HCT116 (cell line): ENCODE measurements around the gene MAPK1IP1L. TPM values are rescaled to one million over a fixed set of nuclear protein-coding genes. Genes with fewer than 3 reads are reported as not detected.

Source experiments
- ATAC-seq: fragments of 200-7000 bp; cut with Tn5 transposase; 2 replicates; pipeline ENCODE4 v1.9.1; 2020; ENCODE audit warnings: mild to moderate bottlenecking, moderate library complexity
- BruUV-seq: library from RNA; stranded (reverse); fragments of 400-500 nt; replicated peaks from 2 replicates; lab custom pipeline; 2021; lab: Mats Ljungman, UMichigan
- CTCF ChIA-PET: fragments of 300-600 bp; sonication (Branson Sonifier 250); formaldehyde crosslinking; loops from one replicate; lab custom pipeline; 2021; ENCODE audit warnings: antibody characterized with exemption; lab: Charles Lee
- POLR2A ChIA-PET: fragments of 300-600, 350-600 bp; sonication (Branson Sonifier 250); formaldehyde crosslinking; loops from one replicate; lab custom pipeline; 2021; ENCODE audit warnings: antibody characterized with exemption; lab: Charles Lee
- RAD21 ChIA-PET, 2 experiments: fragments of 300-600 bp; sonication (Branson Sonifier 250); formaldehyde crosslinking; loops; one replicate each; lab custom pipeline; 2023; ENCODE audit warnings: low total read pairs in 2 of 2; ENCODE audit not compliant: uncharacterized antibody in 2 of 2, unreplicated experiment in 2 of 2, low non-redundant PET in 1 of 2; lab: Charles Lee
- DNase-seq: peaks from one replicate; pipeline ENCODE4 v3.0.0-alpha.2; 2010; ENCODE audit warnings: low read depth, low spot score
- H2AFZ ChIP-seq: fragments of 200-600 bp; shearing (Covaris generic), sonication (generic); 2 replicates; pipeline ENCODE4 v1.6.1; 2017; ENCODE audit warnings: low read depth, mixed run types, mixed read lengths, antibody characterized with exemption, low read length; ENCODE audit not compliant: poor library complexity, severe bottlenecking
- H3K27ac ChIP-seq: 2 replicates; pipeline ENCODE4 v1.5.1; 2012; ENCODE audit warnings: low read depth, low read length
- H3K27me3 ChIP-seq: fragments of 200-600 bp; sonication (generic); 2 replicates; pipeline ENCODE4 v1.6.1; 2016; ENCODE audit warnings: mixed run types, low read length, mixed read lengths; ENCODE audit not compliant: insufficient read depth
- H3K36me3 ChIP-seq, 2 experiments: fragments of 200-500 bp in 1 of 2; fragments of 200-600 bp in 1 of 2; sonication (Bioruptor generic) in 1 of 2; sonication (generic) in 1 of 2; 2 replicates each; pipeline versions ENCODE4 v1.5.1 to v1.6.1; 2014 to 2016; ENCODE audit warnings: low read length in 2 of 2, inconsistent platforms in 1 of 2, mixed read lengths in 1 of 2, mixed run types in 1 of 2; ENCODE audit not compliant: insufficient read depth in 2 of 2, control insufficient read depth in 1 of 2
- H3K4me1 ChIP-seq, 2 experiments: fragments of 200-600 bp in 1 of 2; sonication (generic) in 1 of 2; 2 replicates each; pipeline versions ENCODE4 v1.5.1 to v1.6.1; 2012 to 2017; ENCODE audit warnings: low read length in 2 of 2, inconsistent platforms in 1 of 2, mild to moderate bottlenecking in 1 of 2, mixed read lengths in 1 of 2, mixed run types in 1 of 2, moderate library complexity in 1 of 2; ENCODE audit not compliant: insufficient read depth in 2 of 2, control insufficient read depth in 1 of 2
- H3K4me2 ChIP-seq: fragments of 200-600 bp; sonication (generic); 2 replicates; pipeline ENCODE4 v1.6.1; 2017; ENCODE audit warnings: mixed run types, low read length, mixed read lengths
- H3K4me3 ChIP-seq, 2 experiments: fragments of 200-600 bp in 1 of 2; sonication (generic) in 1 of 2; replicated peaks in 1 of 2; 2 replicates each; pipeline ENCODE4 v1.5.1; 2011 to 2016; ENCODE audit warnings: low read length in 2 of 2, control low read depth in 1 of 2, low read depth in 1 of 2, mild to moderate bottlenecking in 1 of 2, mixed read lengths in 1 of 2, mixed run types in 1 of 2
- H3K79me2 ChIP-seq: fragments of 200-600 bp; sonication (generic); 2 replicates; pipeline ENCODE4 v1.6.1; 2017; ENCODE audit warnings: mild to moderate bottlenecking, mixed run types, low read length, moderate library complexity, mixed read lengths; ENCODE audit not compliant: insufficient read depth
- H3K9ac ChIP-seq: fragments of 200-600 bp; sonication (generic); 2 replicates; pipeline ENCODE4 v1.6.1; 2016; ENCODE audit warnings: low read length, mixed read lengths
- H3K9me2 ChIP-seq: fragments of 200-600 bp; sonication (generic), shearing (Covaris generic); 2 replicates; pipeline ENCODE4 v1.6.1; 2017; ENCODE audit warnings: mixed run types, mild to moderate bottlenecking, moderate library complexity; ENCODE audit not compliant: insufficient read depth
- H3K9me3 ChIP-seq, 2 experiments: fragments of 200-500 bp in 1 of 2; fragments of 200-600 bp in 1 of 2; sonication (Bioruptor generic) in 1 of 2; sonication (generic) in 1 of 2; 2 replicates each; pipeline ENCODE4 v1.6.1; 2014 to 2017; ENCODE audit warnings: low read length in 2 of 2, mixed read lengths in 2 of 2, inconsistent platforms in 1 of 2, low read depth in 1 of 2, mild to moderate bottlenecking in 1 of 2, mixed run types in 1 of 2, moderate library complexity in 1 of 2; ENCODE audit not compliant: control insufficient read depth in 1 of 2, insufficient read depth in 1 of 2
- H4K20me1 ChIP-seq: fragments of 200-600 bp; sonication (generic), shearing (Covaris generic); 2 replicates; pipeline ENCODE4 v1.6.1; 2017; ENCODE audit warnings: mixed run types, mild to moderate bottlenecking, moderate library complexity; ENCODE audit not compliant: insufficient read depth
- ATF3 ChIP-seq: IDR thresholded peaks from 2 replicates; pipeline ENCODE4 v1.6.1; 2012
- CBX3 ChIP-seq: IDR thresholded peaks from 2 replicates; pipeline ENCODE4 v1.6.1; 2012; ENCODE audit warnings: low read depth
- CEBPB ChIP-seq: IDR thresholded peaks from 2 replicates; pipeline ENCODE4 v1.6.1; 2012; ENCODE audit warnings: low read depth
- ELF1 ChIP-seq: IDR thresholded peaks from 2 replicates; pipeline ENCODE4 v1.6.1; 2012; ENCODE audit warnings: low read depth, borderline replicate concordance
- EZH2 ChIP-seq: fragments of 200-600 bp; sonication (generic); IDR thresholded peaks from 2 replicates; pipeline ENCODE4 v1.6.1; 2017; ENCODE audit warnings: antibody characterized with exemption, mixed run types
- FOSL1 ChIP-seq: IDR thresholded peaks from 2 replicates; pipeline ENCODE4 v1.6.1; 2012; ENCODE audit warnings: low read depth
- JUND ChIP-seq: IDR thresholded peaks from 2 replicates; pipeline ENCODE4 v1.6.1; 2012
- POLR2A ChIP-seq: IDR thresholded peaks from 2 replicates; pipeline ENCODE4 v1.7.0; 2011; ENCODE audit warnings: borderline replicate concordance; ENCODE audit not compliant: insufficient read depth, insufficient read length; ENCODE audit errors: extremely low read depth
- RAD21 ChIP-seq: IDR thresholded peaks from 2 replicates; pipeline ENCODE4 v1.6.1; 2012; ENCODE audit warnings: low read depth, mild to moderate bottlenecking
- SP1 ChIP-seq: IDR thresholded peaks from 2 replicates; pipeline ENCODE4 v1.6.1; 2012; ENCODE audit warnings: low read depth
- SRF ChIP-seq: IDR thresholded peaks from 2 replicates; pipeline ENCODE4 v1.6.1; 2012; ENCODE audit warnings: low read depth
- YY1 ChIP-seq: IDR thresholded peaks from 2 replicates; pipeline ENCODE4 v1.6.1; 2011; ENCODE audit warnings: low read length, low read depth, moderate library complexity, mild to moderate bottlenecking; ENCODE audit not compliant: insufficient replicate concordance; ENCODE audit errors: extremely low read depth
- ZBTB33 ChIP-seq: IDR thresholded peaks from 2 replicates; pipeline ENCODE4 v1.6.1; 2011; ENCODE audit warnings: mild to moderate bottlenecking, low read length, moderate library complexity; ENCODE audit not compliant: insufficient replicate concordance; ENCODE audit errors: extremely low read depth
- ZFX ChIP-seq: fragments of 450-650 bp; IDR thresholded peaks from 2 replicates; pipeline ENCODE4 v1.6.1; 2017
- ZNF274 ChIP-seq: fragments of 200-500 bp; sonication (Bioruptor generic); IDR thresholded peaks from 2 replicates; pipeline ENCODE4 v1.6.1; 2014; ENCODE audit warnings: mild to moderate bottlenecking, low read depth, low read length, inconsistent platforms
- intact Hi-C: fragments of 100-400 bp; cut with micrococcal nuclease; formaldehyde crosslinking; loops from 2 replicates; pipeline ENCODE4 v1.10.0; 2022
- total RNA-seq: library from RNA; stranded (reverse); gene quantifications from one replicate; pipeline ENCODE4 v1.2.1, GENCODE V29; 2021; ENCODE audit not compliant: unreplicated experiment
- TF ChIP-seq, protein P1 (sequence below), 3 experiments: fragments of 200-600 bp in 1 of 3; sonication (generic) in 1 of 3; IDR thresholded peaks in 2 of 3; conservative IDR thresholded peaks in 1 of 3; 2 replicates each; pipeline ENCODE4 v1.5.1; 2012 to 2017; ENCODE audit warnings: low read depth in 2 of 3, low read length in 2 of 3, antibody characterized with exemption in 1 of 3, borderline replicate concordance in 1 of 3, control low read depth in 1 of 3, mild to moderate bottlenecking in 1 of 3, mixed read lengths in 1 of 3, mixed run types in 1 of 3, moderate library complexity in 1 of 3; ENCODE audit not compliant: insufficient read depth in 1 of 3
- TF ChIP-seq, protein P2 (sequence below): IDR thresholded peaks from 2 replicates; pipeline ENCODE4 v1.6.1; 2012; ENCODE audit warnings: low read depth

The MAPK1IP1L gene
- total RNA-seq, 1 experiment from 2014 or later = 101 TPM

DNA sequence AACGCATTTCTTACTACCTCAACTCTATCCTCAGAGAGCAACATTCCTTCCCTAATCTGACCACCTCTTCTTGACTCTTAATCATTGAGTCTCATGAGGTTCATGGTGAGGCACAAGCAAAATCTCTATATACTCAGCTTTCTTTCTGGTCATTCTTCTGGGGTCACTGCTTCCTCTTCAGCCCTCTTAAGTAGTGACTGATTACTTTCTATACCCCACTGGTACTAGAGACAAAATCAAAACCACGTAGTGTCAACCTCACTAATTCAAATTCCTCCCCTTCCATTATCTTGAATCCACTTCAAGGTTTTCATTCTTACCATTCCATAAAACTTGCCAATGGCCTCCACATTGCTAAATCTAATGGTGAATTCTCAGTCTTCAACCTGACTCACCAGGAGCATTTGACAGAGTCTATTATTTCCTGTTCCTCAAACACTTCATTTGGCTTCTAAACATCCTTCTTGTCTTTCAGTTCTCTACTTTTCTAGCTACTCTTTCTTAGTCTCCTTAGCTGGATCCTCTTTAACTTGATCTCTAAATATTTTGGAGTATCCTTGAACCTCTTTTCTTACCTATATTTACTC lies 31.4 kb upstream of the MAPK1IP1L start:
- Histone ChIP-seq H3K36me3 (peaks cover 0 to 22% of the 10 kb centered on the region in 2 experiments; a peak in 2 of 4 replicates), H3K27me3 (no peaks in the 10 kb centered on the region), H3K9me3 (no peaks in the 10 kb centered on the region), H3K4me1 (no peaks in the 10 kb centered on the region), H3K27ac (no peak overlapping the region), H3K4me2 (no peak overlapping the region), H2AFZ (no peak overlapping the region), H3K4me3 (no peak overlapping the region), H3K9ac (no peak overlapping the region), H4K20me1 (no peaks in the 10 kb centered on the region; the same call in 1 of the 2 replicates), H3K79me2 (peaks cover 81% of the 10 kb centered on the region), H3K9me2 (no peaks in the 10 kb centered on the region)
- DNase-seq (no peak), ATAC-seq (no peak)
- CTCF ChIA-PET = no interaction called here
- TF ChIP-seq SP1 (no peak), POLR2A (no peak), JUND (no peak), SRF (no peak), ATF3 (no peak), ZBTB33 (no peak), CEBPB (no peak), EZH2 (no peak), RAD21 (no peak), ZNF274 (no peak), FOSL1 (no peak), CBX3 (no peak), ELF1 (no peak), ZFX (no peak), YY1 (no peak)
- TF ChIP-seq, protein P1, sequence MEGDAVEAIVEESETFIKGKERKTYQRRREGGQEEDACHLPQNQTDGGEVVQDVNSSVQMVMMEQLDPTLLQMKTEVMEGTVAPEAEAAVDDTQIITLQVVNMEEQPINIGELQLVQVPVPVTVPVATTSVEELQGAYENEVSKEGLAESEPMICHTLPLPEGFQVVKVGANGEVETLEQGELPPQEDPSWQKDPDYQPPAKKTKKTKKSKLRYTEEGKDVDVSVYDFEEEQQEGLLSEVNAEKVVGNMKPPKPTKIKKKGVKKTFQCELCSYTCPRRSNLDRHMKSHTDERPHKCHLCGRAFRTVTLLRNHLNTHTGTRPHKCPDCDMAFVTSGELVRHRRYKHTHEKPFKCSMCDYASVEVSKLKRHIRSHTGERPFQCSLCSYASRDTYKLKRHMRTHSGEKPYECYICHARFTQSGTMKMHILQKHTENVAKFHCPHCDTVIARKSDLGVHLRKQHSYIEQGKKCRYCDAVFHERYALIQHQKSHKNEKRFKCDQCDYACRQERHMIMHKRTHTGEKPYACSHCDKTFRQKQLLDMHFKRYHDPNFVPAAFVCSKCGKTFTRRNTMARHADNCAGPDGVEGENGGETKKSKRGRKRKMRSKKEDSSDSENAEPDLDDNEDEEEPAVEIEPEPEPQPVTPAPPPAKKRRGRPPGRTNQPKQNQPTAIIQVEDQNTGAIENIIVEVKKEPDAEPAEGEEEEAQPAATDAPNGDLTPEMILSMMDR (IDR thresholded peaks at IDR 0.05 in 2 of 3, conservative IDR thresholded peaks at IDR 0.05 in 1 of 3; ENCODE audit: borderline replicate concordance in 1 of 3, insufficient read depth in 1 of 3, low read depth in 2 of 3, low read length in 2 of 3) = no peak
- TF ChIP-seq, protein P2, sequence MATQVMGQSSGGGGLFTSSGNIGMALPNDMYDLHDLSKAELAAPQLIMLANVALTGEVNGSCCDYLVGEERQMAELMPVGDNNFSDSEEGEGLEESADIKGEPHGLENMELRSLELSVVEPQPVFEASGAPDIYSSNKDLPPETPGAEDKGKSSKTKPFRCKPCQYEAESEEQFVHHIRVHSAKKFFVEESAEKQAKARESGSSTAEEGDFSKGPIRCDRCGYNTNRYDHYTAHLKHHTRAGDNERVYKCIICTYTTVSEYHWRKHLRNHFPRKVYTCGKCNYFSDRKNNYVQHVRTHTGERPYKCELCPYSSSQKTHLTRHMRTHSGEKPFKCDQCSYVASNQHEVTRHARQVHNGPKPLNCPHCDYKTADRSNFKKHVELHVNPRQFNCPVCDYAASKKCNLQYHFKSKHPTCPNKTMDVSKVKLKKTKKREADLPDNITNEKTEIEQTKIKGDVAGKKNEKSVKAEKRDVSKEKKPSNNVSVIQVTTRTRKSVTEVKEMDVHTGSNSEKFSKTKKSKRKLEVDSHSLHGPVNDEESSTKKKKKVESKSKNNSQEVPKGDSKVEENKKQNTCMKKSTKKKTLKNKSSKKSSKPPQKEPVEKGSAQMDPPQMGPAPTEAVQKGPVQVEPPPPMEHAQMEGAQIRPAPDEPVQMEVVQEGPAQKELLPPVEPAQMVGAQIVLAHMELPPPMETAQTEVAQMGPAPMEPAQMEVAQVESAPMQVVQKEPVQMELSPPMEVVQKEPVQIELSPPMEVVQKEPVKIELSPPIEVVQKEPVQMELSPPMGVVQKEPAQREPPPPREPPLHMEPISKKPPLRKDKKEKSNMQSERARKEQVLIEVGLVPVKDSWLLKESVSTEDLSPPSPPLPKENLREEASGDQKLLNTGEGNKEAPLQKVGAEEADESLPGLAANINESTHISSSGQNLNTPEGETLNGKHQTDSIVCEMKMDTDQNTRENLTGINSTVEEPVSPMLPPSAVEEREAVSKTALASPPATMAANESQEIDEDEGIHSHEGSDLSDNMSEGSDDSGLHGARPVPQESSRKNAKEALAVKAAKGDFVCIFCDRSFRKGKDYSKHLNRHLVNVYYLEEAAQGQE = no peak
- BruUV-seq = no TSS peak
- intact Hi-C loops = no loop called here
- POLR2A ChIA-PET = no interaction called here
- RAD21 ChIA-PET = no interaction called here
